ENCODE results near the gene ANGPTL7. TPM values are rescaled to one million over a fixed set of nuclear protein-coding genes. Genes with fewer than 3 reads are reported as not detected.

Gene ANGPTL7
- total RNA-seq, 4 donors from 2014 or later, result 4.2 to 16.9 (median 6.9) TPM

DNA sequence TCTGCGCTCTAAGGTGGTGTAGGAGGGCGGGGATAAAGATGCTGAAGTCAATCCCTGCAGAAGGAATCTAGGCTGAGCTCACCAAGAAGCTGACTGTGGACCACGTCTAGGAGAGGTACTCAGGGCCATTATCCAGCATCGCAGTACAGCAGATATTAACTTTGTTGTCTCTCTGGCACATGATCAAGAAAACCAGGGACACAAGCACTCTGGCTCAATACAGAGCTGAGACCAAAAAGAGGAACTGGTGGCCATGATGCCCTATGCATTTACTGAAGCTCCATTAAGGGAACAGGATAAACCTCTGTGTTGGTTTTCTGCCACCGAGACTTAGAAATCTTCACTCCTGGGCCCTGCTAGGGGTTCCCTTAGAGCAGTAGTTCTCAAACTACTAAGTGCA lies 38.0 kb upstream of the ANGPTL7 start:
- intact Hi-C loops (cut with DNase I), result no loop called here
- H3K4me1 ChIP-seq, result peaks cover 9 to 29% (median 21%) of the 10 kb centered on the region in 4 donors
- 71% methylated on average over 5 of the region's 5 CpGs for WGBS
- H3K27me3 ChIP-seq, result no peaks in the 10 kb centered on the region
- TF ChIP-seq POLR2AphosphoS5 (IDR thresholded peaks at IDR 0.05) (no peak), POLR2A (IDR thresholded peaks at IDR 0.05; ENCODE audit: low read depth) (no peak), EP300 (IDR thresholded peaks at IDR 0.05) (no peak)
- TF ChIP-seq, protein P1, sequence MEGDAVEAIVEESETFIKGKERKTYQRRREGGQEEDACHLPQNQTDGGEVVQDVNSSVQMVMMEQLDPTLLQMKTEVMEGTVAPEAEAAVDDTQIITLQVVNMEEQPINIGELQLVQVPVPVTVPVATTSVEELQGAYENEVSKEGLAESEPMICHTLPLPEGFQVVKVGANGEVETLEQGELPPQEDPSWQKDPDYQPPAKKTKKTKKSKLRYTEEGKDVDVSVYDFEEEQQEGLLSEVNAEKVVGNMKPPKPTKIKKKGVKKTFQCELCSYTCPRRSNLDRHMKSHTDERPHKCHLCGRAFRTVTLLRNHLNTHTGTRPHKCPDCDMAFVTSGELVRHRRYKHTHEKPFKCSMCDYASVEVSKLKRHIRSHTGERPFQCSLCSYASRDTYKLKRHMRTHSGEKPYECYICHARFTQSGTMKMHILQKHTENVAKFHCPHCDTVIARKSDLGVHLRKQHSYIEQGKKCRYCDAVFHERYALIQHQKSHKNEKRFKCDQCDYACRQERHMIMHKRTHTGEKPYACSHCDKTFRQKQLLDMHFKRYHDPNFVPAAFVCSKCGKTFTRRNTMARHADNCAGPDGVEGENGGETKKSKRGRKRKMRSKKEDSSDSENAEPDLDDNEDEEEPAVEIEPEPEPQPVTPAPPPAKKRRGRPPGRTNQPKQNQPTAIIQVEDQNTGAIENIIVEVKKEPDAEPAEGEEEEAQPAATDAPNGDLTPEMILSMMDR (IDR thresholded peaks at IDR 0.05), result no peak
- H3K4me3 ChIP-seq, result no peak overlapping the region
- H3K9me3 ChIP-seq, result no peaks in the 10 kb centered on the region
- H3K27ac ChIP-seq (replicated peaks in 1 of 4), result peak overlapping the region in 1 of 4 donors; percentile 30
- H3K36me3 ChIP-seq, result peaks cover 25 to 87% (median 51%) of the 10 kb centered on the region in 4 donors
- DNase-seq (ENCODE audit: extremely low spot score), result no peak

DNA sequence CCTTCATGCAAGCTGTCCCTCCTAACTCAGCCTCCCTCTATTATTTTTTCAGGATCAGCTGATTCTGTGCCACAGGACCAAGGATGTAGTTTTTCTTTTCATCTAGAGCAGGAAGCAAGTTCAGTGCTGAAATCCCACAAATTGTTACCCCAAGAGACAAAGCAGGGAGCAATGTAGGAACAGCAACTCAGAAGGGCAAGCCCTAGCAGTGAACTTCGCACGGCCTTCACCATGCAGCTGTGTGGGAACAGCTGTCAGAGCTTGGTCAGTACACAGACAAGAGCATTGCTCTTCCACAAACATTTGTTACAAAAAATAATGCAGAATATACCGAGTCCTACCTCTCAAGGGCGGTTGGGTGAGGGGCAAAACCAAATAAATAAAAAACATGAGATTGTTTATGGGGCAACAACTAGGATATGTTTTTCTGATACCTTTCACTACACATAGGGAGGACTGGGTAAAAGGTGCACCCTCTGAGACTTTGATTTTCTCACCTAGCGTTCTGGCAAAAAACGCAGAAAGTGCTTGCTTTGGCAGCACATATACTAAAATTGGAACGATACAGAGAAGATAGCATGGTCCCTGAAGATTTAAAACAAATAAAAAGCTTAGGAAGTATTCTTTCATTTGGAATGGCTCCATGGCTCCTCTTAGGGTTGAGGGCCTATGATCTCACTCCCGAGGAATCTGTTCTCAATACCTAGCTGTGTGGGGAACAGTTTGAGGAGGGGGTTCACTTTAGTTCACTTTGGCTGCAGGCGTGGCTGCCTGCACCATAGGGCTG lies 37.1 kb upstream of the ANGPTL7 start:
- no peak for DNase-seq (ENCODE audit: extremely low spot score)
- Histone ChIP-seq H3K4me3 (no peak overlapping the region), H3K4me1 (peaks cover 9 to 30% (median 22%) of the 10 kb centered on the region in 4 donors), H3K9me3 (no peaks in the 10 kb centered on the region), H3K36me3 (peaks cover 23 to 87% (median 51%) of the 10 kb centered on the region in 4 donors), H3K27me3 (no peaks in the 10 kb centered on the region), H3K27ac (replicated peaks in 1 of 4) (peak overlapping the region in 1 of 4 donors; percentile 30)
- intact Hi-C loops (cut with DNase I), result no loop called here
- 84% methylated on average over 9 of the region's 9 CpGs for WGBS
- TF ChIP-seq POLR2A (IDR thresholded peaks at IDR 0.05; ENCODE audit: low read depth) (no peak), POLR2AphosphoS5 (IDR thresholded peaks at IDR 0.05) (no peak), EP300 (IDR thresholded peaks at IDR 0.05) (no peak)
- TF ChIP-seq, protein P1 (IDR thresholded peaks at IDR 0.05), result no peak

DNA sequence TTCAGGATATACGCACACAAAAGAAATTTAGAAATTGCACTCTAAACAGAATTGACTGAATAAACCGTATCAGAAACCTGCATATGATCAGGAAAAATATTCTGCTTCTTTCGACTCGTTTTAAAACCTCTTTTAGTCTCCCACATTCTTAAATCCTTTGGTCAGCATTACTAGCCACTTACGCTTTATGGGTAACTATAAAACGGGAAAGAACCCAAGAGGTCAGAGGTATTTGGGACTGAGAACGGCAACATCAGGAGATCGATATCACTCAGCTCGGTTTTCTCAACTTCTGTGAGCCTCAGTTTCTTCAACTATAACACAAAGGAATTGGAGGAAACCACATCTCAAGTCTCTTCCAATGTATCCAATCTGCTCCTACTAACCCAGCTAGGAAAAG lies 36.4 kb upstream of the ANGPTL7 start:
- WGBS, result 89% methylated on average over 9 of the region's 9 CpGs
- intact Hi-C loops (cut with DNase I), result no loop called here
- no peaks in the 10 kb centered on the region for H3K9me3 ChIP-seq
- no peak overlapping the region for H3K4me3 ChIP-seq
- peaks cover 15 to 38% (median 27%) of the 10 kb centered on the region in 4 donors for H3K4me1 ChIP-seq
- no peaks in the 10 kb centered on the region for H3K27me3 ChIP-seq
- no peak for DNase-seq (ENCODE audit: extremely low spot score)
- H3K36me3 ChIP-seq, result peaks cover 17 to 87% (median 46%) of the 10 kb centered on the region in 4 donors
- TF ChIP-seq POLR2A (IDR thresholded peaks at IDR 0.05; ENCODE audit: low read depth) (no peak), POLR2AphosphoS5 (IDR thresholded peaks at IDR 0.05) (no peak), EP300 (IDR thresholded peaks at IDR 0.05) (no peak)
- TF ChIP-seq, protein P1 (IDR thresholded peaks at IDR 0.05), result no peak
- H3K27ac ChIP-seq (replicated peaks in 1 of 4), result peak overlapping the region in 1 of 4 donors; percentile 19

DNA sequence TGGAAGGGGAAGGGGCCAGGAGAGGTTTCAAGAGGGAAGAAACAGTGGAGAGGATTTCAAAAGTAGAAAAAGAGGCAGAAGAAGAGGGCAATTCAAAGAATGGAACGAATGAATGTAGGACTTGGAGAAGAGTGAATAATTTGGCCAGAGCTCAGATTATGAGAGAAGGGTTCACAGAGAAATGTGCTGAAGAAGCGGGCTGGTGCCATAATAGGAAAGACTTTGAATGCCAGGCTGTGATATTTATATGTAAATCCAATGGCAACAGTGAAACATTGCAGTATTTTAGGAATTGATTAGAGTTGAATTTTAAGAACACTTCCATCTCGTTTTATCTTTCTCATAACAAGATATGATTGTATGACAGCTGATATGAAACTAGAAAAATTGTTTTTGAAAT lies 36.0 kb upstream of the ANGPTL7 start:
- TF ChIP-seq EP300 (IDR thresholded peaks at IDR 0.05) (no peak), POLR2A (IDR thresholded peaks at IDR 0.05; ENCODE audit: low read depth) (no peak), POLR2AphosphoS5 (IDR thresholded peaks at IDR 0.05) (no peak)
- TF ChIP-seq, protein P1 (IDR thresholded peaks at IDR 0.05), result no peak
- Histone ChIP-seq H3K27me3 (no peaks in the 10 kb centered on the region), H3K9me3 (no peaks in the 10 kb centered on the region), H3K4me1 (peaks cover 19 to 42% (median 31%) of the 10 kb centered on the region in 4 donors), H3K4me3 (no peak overlapping the region), H3K36me3 (peaks cover 16 to 87% (median 44%) of the 10 kb centered on the region in 4 donors), H3K27ac (replicated peaks in 1 of 4) (no peak overlapping the region)
- intact Hi-C loops (cut with DNase I), result no loop called here
- 77% methylated on average over 3 of the region's 3 CpGs for WGBS
- no peak for DNase-seq (ENCODE audit: extremely low spot score)
